ENCODE measurements around the gene PHKA2.

PHKA2 gene

GRCh38 chrX:19005909-19006308 lies 22.0 kb upstream of the PHKA2 start:
- no peak for TF ChIP-seq CTCF (IDR thresholded peaks at IDR 0.05)

- no peak for TF ChIP-seq CTCF (IDR thresholded peaks at IDR 0.05)
These were observed 19.8 kb upstream of the PHKA2 start for GRCh38 chrX:19003756-19004155.

GRCh38 chrX:18998653-18999052 lies 14.7 kb upstream of the PHKA2 start:
- no peak for TF ChIP-seq CTCF (IDR thresholded peaks at IDR 0.05)

GRCh38 chrX:18997916-18998315 lies 14.0 kb upstream of the PHKA2 start:
- TF ChIP-seq CTCF (IDR thresholded peaks at IDR 0.05): no peak

- TF ChIP-seq CTCF (IDR thresholded peaks at IDR 0.05): no peak
These were observed 12.6 kb upstream of the PHKA2 start for GRCh38 chrX:18996536-18996935.

GRCh38 chrX:18995221-18995620 lies 11.3 kb upstream of the PHKA2 start:
- TF ChIP-seq CTCF (IDR thresholded peaks at IDR 0.05): no peak

- no peak for TF ChIP-seq CTCF (IDR thresholded peaks at IDR 0.05)
These were observed 10.8 kb upstream of the PHKA2 start for GRCh38 chrX:18994713-18995112.

- TF ChIP-seq CTCF (IDR thresholded peaks at IDR 0.05): no peak
These were observed 8.9 kb upstream of the PHKA2 start for GRCh38 chrX:18992829-18993228.

All from LNCAP (cell line).